H1 (cell line): ENCODE results near the gene ZNF618. TPM values are rescaled to one million over a fixed set of nuclear protein-coding genes. Genes with fewer than 3 reads are reported as not detected.

ENCODE experiments used
- CTCF ChIA-PET: fragments of 300-600 bp; sonication (Branson Sonifier 250); formaldehyde crosslinking; loops from one replicate; lab custom pipeline; 2021; ENCODE audit not compliant: partially characterized antibody; lab: Charles Lee
- POLR2A ChIA-PET: fragments of 300-600 bp; sonication (Branson Sonifier 250); formaldehyde crosslinking; loops from one replicate; lab custom pipeline; 2021; ENCODE audit warnings: inconsistent platforms; ENCODE audit not compliant: partially characterized antibody; lab: Charles Lee
- DNase-seq, 2 experiments: peaks; one replicate each; pipeline versions ENCODE4 v3.0.0 to v3.0.0-alpha.2; 2010 to 2022; ENCODE audit warnings: low spot score in 2 of 2, low read depth in 1 of 2, mixed read lengths in 1 of 2
- FAIRE-seq: peaks from 2 replicates; lab custom pipeline; 2011; peaks lifted over from hg19 to GRCh38; lab: Jason Lieb, UNC
- H2AFZ ChIP-seq: 2 replicates; pipeline ENCODE4 v1.8.1; 2012; ENCODE audit warnings: low read length, inconsistent platforms
- H2AK5ac ChIP-seq: 2 replicates; pipeline ENCODE4 v1.6.1; 2013; ENCODE audit warnings: low read depth, low read length
- H2BK120ac ChIP-seq: replicated peaks from 2 replicates; pipeline ENCODE3; 2013; ENCODE audit warnings: low read depth, low read length, inconsistent platforms
- H2BK12ac ChIP-seq: 2 replicates; pipeline ENCODE4 v1.6.1; 2013; ENCODE audit warnings: low read depth, low read length
- H2BK15ac ChIP-seq: 2 replicates; pipeline ENCODE4 v1.6.1; 2013; ENCODE audit warnings: low read length
- H2BK20ac ChIP-seq: 2 replicates; pipeline ENCODE4 v1.6.1; 2013; ENCODE audit warnings: low read length
- H2BK5ac ChIP-seq: 2 replicates; pipeline ENCODE4 v1.6.1; 2013; ENCODE audit warnings: low read depth, low read length
- H3K14ac ChIP-seq: 2 replicates; pipeline ENCODE4 v1.6.1; 2013; ENCODE audit warnings: inconsistent platforms; ENCODE audit not compliant: insufficient read length
- H3K18ac ChIP-seq: 2 replicates; pipeline ENCODE4 v1.6.1; 2013; ENCODE audit warnings: low read length; ENCODE audit errors: extremely low read depth
- H3K23ac ChIP-seq: 2 replicates; pipeline ENCODE4 v1.6.1; 2013; ENCODE audit warnings: inconsistent platforms; ENCODE audit not compliant: insufficient read length
- H3K23me2 ChIP-seq: 2 replicates; pipeline ENCODE4 v1.6.1; 2013; ENCODE audit warnings: low read depth, low read length
- H3K27ac ChIP-seq: 2 replicates; pipeline ENCODE4 v1.6.1; 2011; ENCODE audit warnings: low read depth, low read length, inconsistent platforms
- H3K27me3 ChIP-seq, 4 experiments: replicated peaks in 1 of 4; 1 replicate in 1 of 4; 2 replicates in 3 of 4; pipeline versions ENCODE4 v1.6.1 to v1.8.1; 2011 to 2013; ENCODE audit warnings: low read length in 3 of 4, mild to moderate bottlenecking in 3 of 4, inconsistent platforms in 2 of 4, mixed read lengths in 2 of 4, moderate library complexity in 1 of 4; ENCODE audit not compliant: control insufficient read depth in 3 of 4, insufficient read depth in 3 of 4; ENCODE audit errors: extremely low read depth in 1 of 4
- H3K36me3 ChIP-seq, 4 experiments: 2 replicates each; pipeline versions ENCODE4 v1.6.1 to v1.8.1; 2011 to 2013; ENCODE audit warnings: mild to moderate bottlenecking in 4 of 4, low read length in 3 of 4, moderate library complexity in 2 of 4, control low read depth in 1 of 4, inconsistent platforms in 1 of 4; ENCODE audit not compliant: insufficient read depth in 4 of 4, control insufficient read depth in 2 of 4
- H3K4ac ChIP-seq: replicated peaks from 2 replicates; pipeline ENCODE3; 2013; ENCODE audit warnings: low read length, low read depth, mixed read lengths, inconsistent platforms; ENCODE audit not compliant: insufficient read length
- H3K4me1 ChIP-seq, 4 experiments: replicated peaks in 1 of 4; 1 replicate in 1 of 4; 2 replicates in 3 of 4; pipeline versions ENCODE4 v1.6.1 to v1.8.1; 2011 to 2013; ENCODE audit warnings: low read length in 3 of 4, inconsistent platforms in 2 of 4, mixed read lengths in 1 of 4; ENCODE audit not compliant: insufficient read depth in 4 of 4, control insufficient read depth in 3 of 4
- H3K4me2 ChIP-seq, 2 experiments: 2 replicates each; pipeline versions ENCODE4 v1.6.1 to v1.8.1; 2011 to 2013; ENCODE audit warnings: low read depth in 2 of 2, low read length in 2 of 2, control low read depth in 1 of 2, inconsistent platforms in 1 of 2, mild to moderate bottlenecking in 1 of 2; ENCODE audit not compliant: insufficient read depth in 1 of 2
- H3K4me3 ChIP-seq, 4 experiments: fragments of 200-600, 300-600 bp in 1 of 4; sonication (generic), shearing (Covaris generic), sonication (Bioruptor Twin) in 1 of 4; 2 replicates each; pipeline versions ENCODE4 v1.5.1 to v1.8.1; 2011 to 2016; ENCODE audit warnings: low read length in 4 of 4, low read depth in 3 of 4, control low read depth in 2 of 4, inconsistent platforms in 2 of 4, mild to moderate bottlenecking in 2 of 4, mixed read lengths in 1 of 4, moderate library complexity in 1 of 4; ENCODE audit not compliant: insufficient read depth in 2 of 4; ENCODE audit errors: extremely low read depth in 1 of 4
- H3K56ac ChIP-seq: replicated peaks from 2 replicates; pipeline ENCODE3; 2013; ENCODE audit warnings: low read depth, mild to moderate bottlenecking, mixed read lengths, low read length, inconsistent platforms; ENCODE audit not compliant: insufficient read length
- H3K79me1 ChIP-seq: 2 replicates; pipeline ENCODE4 v1.6.1; 2013; ENCODE audit warnings: low read depth, low read length, control low read depth
- H3K79me2 ChIP-seq, 2 experiments: 2 replicates each; pipeline versions ENCODE4 v1.6.1 to v1.8.1; 2012 to 2013; ENCODE audit warnings: low read length in 2 of 2, mild to moderate bottlenecking in 2 of 2, inconsistent platforms in 1 of 2; ENCODE audit not compliant: insufficient read depth in 2 of 2, control insufficient read depth in 1 of 2
- H3K9ac ChIP-seq, 4 experiments: replicated peaks in 1 of 4; 1 replicate in 1 of 4; 2 replicates in 3 of 4; pipeline versions ENCODE4 v1.6.1 to v1.8.1; 2011 to 2013; ENCODE audit warnings: low read depth in 3 of 4, low read length in 3 of 4, control low read depth in 2 of 4, mild to moderate bottlenecking in 2 of 4, moderate library complexity in 2 of 4, inconsistent platforms in 1 of 4; ENCODE audit errors: extremely low read depth in 1 of 4
- H3K9me3 ChIP-seq, 2 experiments: 2 replicates each; pipeline versions ENCODE4 v1.6.1 to v1.8.1; 2012 to 2013; ENCODE audit warnings: mild to moderate bottlenecking in 2 of 2, moderate library complexity in 2 of 2, control low read depth in 1 of 2, inconsistent platforms in 1 of 2, low read depth in 1 of 2, low read length in 1 of 2, mixed read lengths in 1 of 2; ENCODE audit not compliant: insufficient read depth in 2 of 2
- H4K20me1 ChIP-seq, 2 experiments: replicated peaks in 1 of 2; 2 replicates each; pipeline versions ENCODE3 to v1.8.1; 2011 to 2013; ENCODE audit warnings: inconsistent platforms in 2 of 2, low read length in 2 of 2, mild to moderate bottlenecking in 1 of 2; ENCODE audit not compliant: insufficient read depth in 2 of 2, control insufficient read depth in 1 of 2
- H4K5ac ChIP-seq: 2 replicates; pipeline ENCODE4 v1.6.1; 2013; ENCODE audit warnings: low read length, low read depth, mixed read lengths, inconsistent platforms; ENCODE audit not compliant: insufficient read length
- H4K8ac ChIP-seq: 2 replicates; pipeline ENCODE4 v1.8.0; 2013; ENCODE audit warnings: mild to moderate bottlenecking, moderate library complexity, low read length, inconsistent platforms; ENCODE audit not compliant: insufficient read depth; ENCODE audit errors: extremely low read depth
- H4K91ac ChIP-seq: replicated peaks from 2 replicates; pipeline ENCODE3; 2013; ENCODE audit warnings: low read length, mixed read lengths, inconsistent platforms; ENCODE audit not compliant: insufficient read length
- BCL11A ChIP-seq, 2 experiments: IDR thresholded peaks; one replicate each; pipeline ENCODE4 v1.6.1; 2011; ENCODE audit warnings: low read depth in 2 of 2, low read length in 2 of 2, mild to moderate bottlenecking in 2 of 2
- CTCF ChIP-seq, 3 experiments: IDR thresholded peaks; 1 replicate in 2 of 3; 2 replicates in 1 of 3; pipeline versions ENCODE4 v1.5.1 to v1.6.1; 2011; ENCODE audit warnings: low read length in 3 of 3, mild to moderate bottlenecking in 3 of 3, inconsistent platforms in 2 of 3, low read depth in 1 of 3, moderate library complexity in 1 of 3; ENCODE audit not compliant: insufficient read depth in 1 of 3; ENCODE audit errors: control extremely low read depth in 1 of 3
- GTF2F1 ChIP-seq: IDR thresholded peaks from 2 replicates; pipeline ENCODE4 v1.6.1; 2012; ENCODE audit warnings: low read depth, low read length, improper control_type of control experiment, borderline replicate concordance
- KDM4A ChIP-seq: IDR thresholded peaks from one replicate; pipeline ENCODE4 v1.7.1; 2012; ENCODE audit warnings: low read depth, mild to moderate bottlenecking, moderate library complexity, low read length, inconsistent platforms; ENCODE audit not compliant: severe bottlenecking
- POU5F1 ChIP-seq: IDR thresholded peaks from 2 replicates; pipeline ENCODE4 v1.6.1; 2011; ENCODE audit warnings: low read depth, mild to moderate bottlenecking, low read length, moderate library complexity
- RFX5 ChIP-seq: IDR thresholded peaks from 2 replicates; pipeline ENCODE4 v1.6.1; 2011; ENCODE audit warnings: low read depth, low read length, improper control_type of control experiment, borderline replicate concordance
- SIX5 ChIP-seq: IDR thresholded peaks from 2 replicates; pipeline ENCODE4 v1.6.1; 2011; ENCODE audit warnings: mild to moderate bottlenecking, low read depth, low read length
- WGBS, 2 experiments: shearing (Covaris generic) in 1 of 2; methylation state at CpG; one replicate each; pipeline versions ENCODE4 v1.1.6 to v1.1.7; 2013 to 2015; ENCODE audit warnings: low lambda C conversion rate in 2 of 2, mixed read lengths in 2 of 2, inconsistent platforms in 1 of 2, low coverage in 1 of 2, missing lambda C conversion rate in 1 of 2; ENCODE audit not compliant: insufficient replicate concordance in 2 of 2, insufficient coverage in 1 of 2, insufficient read length in 1 of 2; ENCODE audit errors: extremely low coverage in 1 of 2, missing lambda C conversion rate in 1 of 2; 5-methylcytosine and 5-hydroxymethylcytosine counted together
- polyA plus RNA-seq, 7 experiments: library from polyadenylated mRNA; depleted of rRNA in 3 of 7; stranded (reverse) in 5 of 7; unstranded in 2 of 7; fragments of >200 nt in 5 of 7; fragments of 200-250 nt in 2 of 7; gene quantifications; 1 replicate in 5 of 7; 2 replicates in 1 of 7; 4 replicates in 1 of 7; pipeline versions ENCODE4 v1.2.1 to v1.2.3, GENCODE V29; 2011 to 2013; ENCODE audit warnings: missing spikeins in 2 of 7, mixed read lengths in 2 of 7
- total RNA-seq: library from RNA; stranded (reverse); fragmentation: NEBNext Ultra II Directional; extraction: Animal tissue kit (Norgen Biotek cat#: 25700); gene quantifications from 2 replicates; pipeline ENCODE4 v1.2.1, GENCODE V29; 2021

ZNF618 gene
- total and polyA plus RNA-seq, 2 of the 8 experiments (the other 6 are each of a cell fraction or from before 2014, with no cell fraction given), result 9.6 to 28.5 TPM

- H3K23ac ChIP-seq, result no peak overlapping the region
- H2AK5ac ChIP-seq, result no peak overlapping the region
- no peak overlapping the region for H3K14ac ChIP-seq
- no peaks in the 10 kb centered on the region for H3K27me3 ChIP-seq
- ChIA-PET CTCF (interaction anchor here (0.6 to 4.3 kb wide), 6 partner anchors 10 to 143 kb away, joined by 3 to 25 read pairs (median 3); no protein-coding TSS in a partner anchor), POLR2A (interaction anchor here (1.3 kb wide), 1 partner anchor 11 kb away, joined by 3 read pairs; no protein-coding TSS in a partner anchor)
- no peak overlapping the region for H3K18ac ChIP-seq
- FAIRE-seq, result no peak
- no peaks in the 10 kb centered on the region for H3K79me2 ChIP-seq
- H2BK120ac ChIP-seq, result no peak overlapping the region
- WGBS, 2 experiments, result 96% methylated on average over 14 of the region's 17 CpGs; no CpG with 5 or more reads in 1 of the 2 experiments
- H3K27ac ChIP-seq, result no peak overlapping the region
- no peaks in the 10 kb centered on the region; a peak in 1 of 7 replicates for H3K4me1 ChIP-seq
- no peak overlapping the region for H3K9ac ChIP-seq
- H4K20me1 ChIP-seq, result peaks cover 4 to 6% of the 10 kb centered on the region in 2 experiments
- peak in 1 of 2 experiments; percentile 39 for DNase-seq
- H2AFZ ChIP-seq, result no peak overlapping the region
- no peaks in the 10 kb centered on the region for H3K9me3 ChIP-seq
- no peak for TF ChIP-seq SIX5
- no peak for TF ChIP-seq GTF2F1
- TF ChIP-seq BCL11A (IDR thresholded peaks at IDR 0.05; ENCODE audit: low read depth in 2 of 2, low read length in 2 of 2), result no peak
- no peak for TF ChIP-seq POU5F1
- peak in 2 of 3 experiments; percentile 12 to 22; a peak in 2 of 4 replicates for TF ChIP-seq CTCF (IDR thresholded peaks at IDR 0.05; ENCODE audit: control extremely low read depth in 1 of 3, insufficient read depth in 1 of 3, low read depth in 1 of 3, low read length in 3 of 3)
- TF ChIP-seq RFX5, result no peak
- no peak for TF ChIP-seq KDM4A
- no peak overlapping the region for H4K5ac ChIP-seq
- H3K4me2 ChIP-seq, result no peak overlapping the region
- peaks cover 4% of the 10 kb centered on the region for H3K79me1 ChIP-seq
- H2BK15ac ChIP-seq, result no peak overlapping the region
- no peak overlapping the region for H2BK20ac ChIP-seq
- no peak overlapping the region for H3K56ac ChIP-seq
- no peak overlapping the region for H2BK12ac ChIP-seq
- no peak overlapping the region for H4K8ac ChIP-seq
- H3K4ac ChIP-seq, result no peak overlapping the region
- H3K23me2 ChIP-seq, result no peaks in the 10 kb centered on the region
- no peak overlapping the region for H3K4me3 ChIP-seq
- no peak overlapping the region for H2BK5ac ChIP-seq
- no peak overlapping the region for H4K91ac ChIP-seq
- no peaks in the 10 kb centered on the region for H3K36me3 ChIP-seq
Observed at GRCh38 chr9:113949571-113950078, 73.5 kb downstream of the ZNF618 start.
